BE2C (cell line): Measurements from ENCODE around the gene EID3.

Experiments used
- DNase-seq: peaks from one replicate; pipeline ENCODE4 v3.0.0-alpha.2; 2020
- H3K27me3 ChIP-seq: fragments of 250-450 bp; sonication (Bioruptor Pico); 2 replicates; pipeline ENCODE4 v1.5.1; 2020; ENCODE audit warnings: mild to moderate bottlenecking
- H3K36me3 ChIP-seq: fragments of 250-450 bp; sonication (Bioruptor Pico); 2 replicates; pipeline ENCODE4 v1.5.1; 2020; ENCODE audit warnings: mild to moderate bottlenecking
- H3K4me1 ChIP-seq: fragments of 250-450 bp; sonication (Bioruptor Pico); 2 replicates; pipeline ENCODE4 v1.5.1; 2020
- H3K4me3 ChIP-seq: 2 replicates; pipeline ENCODE4 v1.5.1; 2011; ENCODE audit warnings: low read depth, low read length
- H3K9me3 ChIP-seq: fragments of 250-450 bp; sonication (Bioruptor Pico); 2 replicates; pipeline ENCODE4 v1.5.1; 2020
- CTCF ChIP-seq: IDR thresholded peaks from 2 replicates; pipeline ENCODE4 v1.5.1; 2012; ENCODE audit warnings: mild to moderate bottlenecking, low read depth, low read length

EID3 gene

GRCh38 chr12:104348994-104349494, 45.5 kb downstream of the EID3 start:
- H3K36me3 ChIP-seq, result peaks cover 70% of the 10 kb centered on the region
- no peak for TF ChIP-seq CTCF
- H3K27me3 ChIP-seq, result no peaks in the 10 kb centered on the region
- H3K9me3 ChIP-seq, result no peaks in the 10 kb centered on the region
- DNase-seq, result no peak
- H3K4me3 ChIP-seq, result no peak overlapping the region
- H3K4me1 ChIP-seq, result no peaks in the 10 kb centered on the region; the same call in 1 of the 2 replicates

- no peak for DNase-seq
- H3K4me1 ChIP-seq, result no peaks in the 10 kb centered on the region; the same call in 1 of the 2 replicates
- H3K27me3 ChIP-seq, result no peaks in the 10 kb centered on the region
- no peaks in the 10 kb centered on the region for H3K9me3 ChIP-seq
- H3K4me3 ChIP-seq, result no peak overlapping the region
- TF ChIP-seq CTCF, result no peak
- H3K36me3 ChIP-seq, result peaks cover 69% of the 10 kb centered on the region
Observed at GRCh38 chr12:104350211-104351056, 46.9 kb downstream of the EID3 start.

- no peak for TF ChIP-seq CTCF
- no peaks in the 10 kb centered on the region for H3K9me3 ChIP-seq
- H3K27me3 ChIP-seq, result no peaks in the 10 kb centered on the region
- H3K36me3 ChIP-seq, result peaks cover 63% of the 10 kb centered on the region
- H3K4me1 ChIP-seq, result no peaks in the 10 kb centered on the region; the same call in 1 of the 2 replicates
- DNase-seq, result no peak
- no peak overlapping the region for H3K4me3 ChIP-seq
Observed at GRCh38 chr12:104351057-104351983, 47.8 kb downstream of the EID3 start.

GRCh38 chr12:104352106-104352713, 48.7 kb downstream of the EID3 start:
- TF ChIP-seq CTCF, result no peak

GRCh38 chr12:104353012-104353981, 49.8 kb downstream of the EID3 start:
- H3K4me1 ChIP-seq, result no peaks in the 10 kb centered on the region; the same call in 1 of the 2 replicates
- peaks cover 45% of the 10 kb centered on the region for H3K36me3 ChIP-seq
- no peak overlapping the region for H3K4me3 ChIP-seq
- DNase-seq, result no peak
- no peak for TF ChIP-seq CTCF
- H3K27me3 ChIP-seq, result no peaks in the 10 kb centered on the region
- H3K9me3 ChIP-seq, result no peaks in the 10 kb centered on the region

More at GRCh38 chr12:104352106-104352713, 48.7 kb downstream of the EID3 start:
- Histone ChIP-seq H3K4me1 (no peaks in the 10 kb centered on the region; the same call in 1 of the 2 replicates), H3K9me3 (no peaks in the 10 kb centered on the region), H3K4me3 (no peak overlapping the region), H3K27me3 (no peaks in the 10 kb centered on the region), H3K36me3 (peaks cover 56% of the 10 kb centered on the region)
- DNase-seq, result no peak
